ENCODE results near the gene ZCCHC17. TPM values are rescaled to one million over a fixed set of nuclear protein-coding genes. Genes with fewer than 3 reads are reported as not detected.
"Not testable (repeated sequence)": the region's sequence is repeated elsewhere in the genome, so short reads cannot be mapped to it uniquely, and the experiment has no call there.

ZCCHC17 gene
- total and polyA plus RNA-seq, 2 donors, result 19.2 to 40.3 TPM

GRCh38 chr1:31380181-31380580, 83.3 kb downstream of the ZCCHC17 start:
- Histone ChIP-seq H3K4me1 (ENCODE audit: insufficient read depth) (no peaks in the 10 kb centered on the region), H3K4me3 (ENCODE audit: low read depth, low read length) (no peak overlapping the region), H3K27ac (ENCODE audit: low read depth) (no peak overlapping the region), H3K36me3 (ENCODE audit: insufficient read depth) (no peaks in the 10 kb centered on the region)
- no peak for DNase-seq (ENCODE audit: extremely low spot score)
- 77% methylated on average over 3 of the region's 3 CpGs for WGBS

GRCh38 chr1:31381394-31382294, 84.8 kb downstream of the ZCCHC17 start:
- 77% methylated on average over 6 of the region's 6 CpGs for WGBS
- Histone ChIP-seq H3K36me3 (ENCODE audit: insufficient read depth) (no peaks in the 10 kb centered on the region), H3K27ac (ENCODE audit: low read depth) (no peak overlapping the region), H3K4me3 (ENCODE audit: low read depth, low read length) (no peak overlapping the region), H3K4me1 (ENCODE audit: insufficient read depth) (no peaks in the 10 kb centered on the region)
- DNase-seq (ENCODE audit: extremely low spot score), result no peak

- H3K27ac ChIP-seq (ENCODE audit: low read depth), result no peak overlapping the region
- no peak overlapping the region for H3K4me3 ChIP-seq (ENCODE audit: low read depth, low read length)
- no peak for DNase-seq (ENCODE audit: extremely low spot score)
- no peaks in the 10 kb centered on the region for H3K36me3 ChIP-seq (ENCODE audit: insufficient read depth)
- no peaks in the 10 kb centered on the region for H3K4me1 ChIP-seq (ENCODE audit: insufficient read depth)
- 82% methylated on average over 3 of the region's 3 CpGs for WGBS
Measured at GRCh38 chr1:31382379-31382989, 85.7 kb downstream of the ZCCHC17 start.

- DNase-seq (ENCODE audit: extremely low spot score), result no peak
Measured at GRCh38 chr1:31383967-31384366, 87.1 kb downstream of the ZCCHC17 start.

GRCh38 chr1:31386576-31387243, 89.9 kb downstream of the ZCCHC17 start:
- H3K4me3 ChIP-seq (ENCODE audit: low read depth, low read length); DNase-seq (ENCODE audit: extremely low spot score); H3K4me1 ChIP-seq (ENCODE audit: insufficient read depth); H3K36me3 ChIP-seq (ENCODE audit: insufficient read depth); H3K27ac ChIP-seq (ENCODE audit: low read depth): not testable (repeated sequence)
- 79% methylated on average over 8 of the region's 8 CpGs for WGBS

More at GRCh38 chr1:31383967-31384366, 87.1 kb downstream of the ZCCHC17 start:
- Histone ChIP-seq H3K27ac (ENCODE audit: low read depth) (no peak overlapping the region), H3K4me1 (ENCODE audit: insufficient read depth) (no peaks in the 10 kb centered on the region), H3K4me3 (ENCODE audit: low read depth, low read length) (no peak overlapping the region), H3K36me3 (ENCODE audit: insufficient read depth) (no peaks in the 10 kb centered on the region)
- 90% methylated on average over 1 of the region's 1 CpG for WGBS

GRCh38 chr1:31387612-31388011, 90.8 kb downstream of the ZCCHC17 start:
- 74% methylated on average over 10 of the region's 10 CpGs for WGBS
- Histone ChIP-seq H3K4me3 (ENCODE audit: low read depth, low read length) (no peak overlapping the region), H3K36me3 (ENCODE audit: insufficient read depth) (no peaks in the 10 kb centered on the region), H3K4me1 (ENCODE audit: insufficient read depth) (no peaks in the 10 kb centered on the region), H3K27ac (ENCODE audit: low read depth) (no peak overlapping the region)
- no peak for DNase-seq (ENCODE audit: extremely low spot score)

GRCh38 chr1:31389616-31390015, 92.8 kb downstream of the ZCCHC17 start:
- DNase-seq (ENCODE audit: extremely low spot score), result no peak
- 87% methylated on average over 7 of the region's 7 CpGs for WGBS
- Histone ChIP-seq H3K4me1 (ENCODE audit: insufficient read depth) (no peaks in the 10 kb centered on the region), H3K4me3 (ENCODE audit: low read depth, low read length) (no peak overlapping the region), H3K36me3 (ENCODE audit: insufficient read depth) (no peaks in the 10 kb centered on the region), H3K27ac (ENCODE audit: low read depth) (no peak overlapping the region)

GRCh38 chr1:31390071-31390470, 93.2 kb downstream of the ZCCHC17 start:
- Histone ChIP-seq H3K4me1 (ENCODE audit: insufficient read depth) (no peaks in the 10 kb centered on the region), H3K27ac (ENCODE audit: low read depth) (peak overlapping the region; percentile 53), H3K36me3 (ENCODE audit: insufficient read depth) (no peaks in the 10 kb centered on the region), H3K4me3 (ENCODE audit: low read depth, low read length) (no peak overlapping the region)
- 82% methylated on average over 7 of the region's 7 CpGs for WGBS
- DNase-seq (ENCODE audit: extremely low spot score), result peak; percentile 81

- Histone ChIP-seq H3K36me3 (ENCODE audit: insufficient read depth) (no peaks in the 10 kb centered on the region), H3K4me1 (ENCODE audit: insufficient read depth) (no peaks in the 10 kb centered on the region), H3K27ac (ENCODE audit: low read depth) (no peak overlapping the region), H3K4me3 (ENCODE audit: low read depth, low read length) (no peak overlapping the region)
- no peak for DNase-seq (ENCODE audit: extremely low spot score)
Measured at GRCh38 chr1:31393463-31393862, 96.6 kb downstream of the ZCCHC17 start.

GRCh38 chr1:31394584-31395193, 97.9 kb downstream of the ZCCHC17 start:
- 3% methylated on average over 36 of the region's 36 CpGs for WGBS
- peak; percentile 41 for DNase-seq (ENCODE audit: extremely low spot score)
- no peak overlapping the region for H3K4me3 ChIP-seq (ENCODE audit: low read depth, low read length)
- no peak overlapping the region for H3K27ac ChIP-seq (ENCODE audit: low read depth)
- no peaks in the 10 kb centered on the region for H3K36me3 ChIP-seq (ENCODE audit: insufficient read depth)
- H3K4me1 ChIP-seq (ENCODE audit: insufficient read depth), result no peaks in the 10 kb centered on the region

GRCh38 chr1:31396633-31397351, 100.0 kb downstream of the ZCCHC17 start:
- Histone ChIP-seq H3K36me3 (ENCODE audit: insufficient read depth) (no peaks in the 10 kb centered on the region), H3K27ac (ENCODE audit: low read depth) (no peak overlapping the region), H3K4me1 (ENCODE audit: insufficient read depth) (no peaks in the 10 kb centered on the region), H3K4me3 (ENCODE audit: low read depth, low read length) (no peak overlapping the region)
- 96% methylated on average over 3 of the region's 3 CpGs for WGBS
- DNase-seq (ENCODE audit: extremely low spot score), result no peak

GRCh38 chr1:31397360-31398095, 100.7 kb downstream of the ZCCHC17 start:
- Histone ChIP-seq H3K4me1 (ENCODE audit: insufficient read depth) (no peaks in the 10 kb centered on the region), H3K4me3 (ENCODE audit: low read depth, low read length) (no peak overlapping the region), H3K36me3 (ENCODE audit: insufficient read depth) (no peaks in the 10 kb centered on the region), H3K27ac (ENCODE audit: low read depth) (no peak overlapping the region)
- no peak for DNase-seq (ENCODE audit: extremely low spot score)
- 64% methylated on average over 4 of the region's 4 CpGs for WGBS

Measured in urinary bladder (tissue), 4 donors.